Measurements from ENCODE around the gene LINC00237.

Gene LINC00237

DNA sequence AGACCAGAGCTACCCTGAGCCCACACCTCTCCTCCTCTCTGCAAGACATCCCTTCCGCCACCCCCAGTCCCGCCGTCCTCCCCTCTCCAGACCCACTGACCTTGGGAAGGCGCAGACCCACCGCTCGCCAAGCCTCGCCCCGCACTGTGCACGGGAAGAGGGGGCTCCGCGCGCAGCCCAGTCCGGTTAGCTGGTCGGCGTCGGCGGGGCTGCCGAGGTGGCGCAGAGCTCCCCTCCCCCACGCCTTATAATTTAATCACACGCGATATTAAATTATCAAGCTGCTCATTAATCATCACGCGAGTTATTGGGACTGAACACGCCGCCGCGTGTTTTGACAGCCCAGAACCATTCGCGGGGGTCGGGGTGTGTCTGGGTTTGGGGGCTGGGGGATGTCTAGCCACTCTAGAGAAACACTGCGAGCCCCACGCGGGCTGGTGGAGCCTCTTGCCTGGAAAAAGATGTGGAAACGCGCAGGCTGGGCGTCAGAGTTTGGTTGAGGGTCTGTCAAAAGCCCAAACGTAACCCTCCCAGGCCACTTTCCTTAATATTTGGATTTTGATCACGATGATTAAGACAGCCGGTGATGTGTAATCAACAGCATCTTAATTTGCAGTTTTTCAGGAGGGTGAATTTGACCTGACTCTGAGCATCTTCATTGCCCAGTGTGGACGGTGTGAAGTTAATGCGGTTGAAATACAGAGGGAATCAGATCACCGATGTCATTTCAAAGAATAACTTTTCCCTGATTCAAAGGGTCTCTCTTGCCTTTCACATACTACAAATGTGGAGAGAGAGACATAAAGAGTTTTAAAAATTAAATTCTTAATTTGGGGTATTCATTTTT lies at the start of gene LINC00237:
Gene LINC00237 (minus strand): TSS at position 188 of the 847 bp plus-strand sequence.
- DNase-seq = no peak

DNA sequence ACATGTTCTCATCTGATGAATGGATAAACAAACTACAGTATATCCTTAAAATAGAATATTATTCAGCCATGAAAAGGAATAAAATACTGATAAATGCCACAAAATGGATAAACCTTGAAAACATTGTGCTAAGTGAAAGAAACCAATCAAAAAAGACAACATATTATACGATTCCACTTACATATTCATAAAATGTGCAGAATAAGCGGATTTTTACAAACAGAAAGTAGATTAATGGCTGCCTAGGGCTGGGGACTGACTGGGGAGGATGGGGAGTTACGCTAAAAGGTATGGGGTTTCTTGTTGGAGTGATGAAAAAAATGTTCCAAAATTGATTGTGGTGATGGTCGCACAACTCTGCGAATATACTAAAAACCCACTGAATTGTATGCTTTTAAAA lies 49.1 kb upstream of the LINC00237 start:
- DNase-seq = no peak

DNA sequence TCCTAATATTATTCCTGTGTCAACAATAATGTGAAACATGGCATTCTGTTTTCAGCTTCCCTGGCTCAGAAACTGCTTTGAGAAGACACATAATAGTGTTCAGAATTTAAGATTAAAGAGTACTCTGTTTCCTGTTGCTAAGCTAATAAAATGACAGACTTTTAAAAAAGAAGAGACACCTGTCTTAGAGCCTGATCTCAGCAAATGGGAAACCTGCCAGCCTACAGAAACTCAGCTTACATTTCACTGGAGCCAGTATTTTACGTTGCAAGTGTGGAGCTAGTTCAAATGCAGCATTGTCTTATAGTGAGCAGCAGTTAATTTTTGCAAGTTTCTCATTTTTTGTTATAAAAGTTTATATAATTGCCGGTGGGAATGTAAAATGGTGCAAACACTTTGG lies 48.5 kb upstream of the LINC00237 start:
- no peak for DNase-seq

DNA sequence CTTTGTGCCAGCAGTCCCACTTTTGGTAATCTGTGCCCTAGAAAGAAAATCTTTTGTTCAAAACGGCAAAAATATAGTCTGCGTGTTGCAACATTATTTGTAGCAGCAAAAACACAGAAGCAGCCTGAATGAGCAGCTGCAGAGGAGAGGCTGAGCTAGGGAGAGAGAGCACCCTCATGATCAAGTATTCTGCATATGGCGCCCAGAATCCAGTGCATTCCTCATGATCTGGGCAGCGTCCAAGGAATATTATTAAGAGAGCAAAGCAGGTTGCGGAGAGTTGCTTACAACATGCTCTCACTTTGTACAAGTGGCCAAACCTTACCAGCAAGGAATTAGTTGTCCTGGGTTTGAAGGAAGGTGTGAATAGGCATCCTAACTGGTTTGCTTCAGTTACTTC lies 45.6 kb upstream of the LINC00237 start:
- no peak for DNase-seq

DNA sequence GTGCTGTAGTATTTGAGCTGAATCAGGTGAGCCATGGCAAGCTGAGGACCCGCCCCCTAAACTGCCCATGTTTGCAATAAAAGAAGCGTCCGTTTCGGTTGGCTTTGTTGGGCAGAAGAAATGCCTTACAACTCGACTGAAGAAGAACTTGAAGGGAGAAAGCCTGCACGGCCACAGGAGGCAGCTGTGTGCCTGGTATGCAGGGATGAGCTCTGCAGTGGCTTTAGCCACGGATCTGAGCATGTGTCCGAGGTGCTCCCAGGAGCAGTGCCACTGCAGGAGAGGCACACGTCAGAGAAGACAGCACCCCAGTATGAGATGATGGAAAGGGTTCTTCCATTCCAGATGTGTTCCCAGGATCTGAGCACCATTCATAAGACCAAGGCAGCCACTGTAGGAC lies 43.2 kb upstream of the LINC00237 start:
- DNase-seq = no peak

DNA sequence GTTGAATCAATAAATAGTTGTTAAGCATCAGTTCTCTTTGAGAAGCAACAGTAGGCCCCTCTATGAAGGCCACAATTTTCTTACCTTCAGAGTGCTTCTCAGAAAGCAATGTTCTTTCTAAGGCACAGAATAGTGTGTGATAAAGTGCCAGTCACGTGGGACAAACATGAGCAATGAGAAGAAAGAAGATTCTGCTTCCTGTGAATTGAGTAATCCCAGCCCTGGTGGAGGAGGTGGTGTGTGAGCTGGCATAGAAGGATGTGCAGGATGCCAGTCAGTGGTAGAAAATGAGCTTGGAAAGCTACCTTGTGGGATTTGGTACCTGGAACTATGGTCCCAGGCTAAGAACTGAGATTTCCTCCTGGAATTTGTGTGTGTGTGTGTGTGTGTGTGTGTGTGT lies 41.4 kb upstream of the LINC00237 start:
- DNase-seq = no peak

DNA sequence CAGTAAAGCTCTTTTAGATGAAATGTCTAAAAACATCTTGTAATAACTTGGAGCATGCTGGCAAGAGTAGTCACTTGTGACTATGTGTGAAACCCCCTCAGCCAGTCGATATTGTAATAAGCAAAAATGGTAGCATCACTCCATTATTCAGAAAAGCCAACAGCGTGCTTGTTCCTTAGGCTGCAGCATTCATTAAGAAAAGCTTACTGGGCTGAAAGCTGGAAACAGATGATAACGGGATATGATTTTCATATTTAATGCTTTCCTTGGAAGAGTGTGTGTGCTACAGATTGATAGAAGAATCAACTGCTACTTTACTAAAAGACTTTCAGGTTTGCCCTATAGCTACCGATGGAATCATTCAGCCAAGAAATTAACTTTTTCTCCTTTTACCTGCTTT lies 40.1 kb upstream of the LINC00237 start:
- DNase-seq = no peak

DNA sequence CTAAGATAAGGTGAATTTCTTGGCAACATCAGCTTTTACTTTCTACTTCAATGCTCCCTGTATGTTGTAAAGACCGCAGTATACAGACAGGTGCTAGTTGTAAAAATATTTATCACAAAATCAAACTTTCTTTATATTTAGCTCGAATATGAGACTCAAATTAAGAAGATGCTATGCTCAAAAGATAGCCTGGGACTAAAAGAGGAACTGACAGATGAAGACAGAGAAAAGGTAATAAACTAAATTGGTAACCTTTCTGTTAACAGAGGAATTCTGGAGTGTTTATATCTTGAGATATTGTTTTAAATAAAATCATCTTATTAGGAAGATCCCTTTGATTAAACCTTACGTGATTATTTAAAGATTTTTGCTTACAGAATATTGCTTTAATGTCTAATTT lies 39.3 kb upstream of the LINC00237 start:
- no peak for DNase-seq

DNA sequence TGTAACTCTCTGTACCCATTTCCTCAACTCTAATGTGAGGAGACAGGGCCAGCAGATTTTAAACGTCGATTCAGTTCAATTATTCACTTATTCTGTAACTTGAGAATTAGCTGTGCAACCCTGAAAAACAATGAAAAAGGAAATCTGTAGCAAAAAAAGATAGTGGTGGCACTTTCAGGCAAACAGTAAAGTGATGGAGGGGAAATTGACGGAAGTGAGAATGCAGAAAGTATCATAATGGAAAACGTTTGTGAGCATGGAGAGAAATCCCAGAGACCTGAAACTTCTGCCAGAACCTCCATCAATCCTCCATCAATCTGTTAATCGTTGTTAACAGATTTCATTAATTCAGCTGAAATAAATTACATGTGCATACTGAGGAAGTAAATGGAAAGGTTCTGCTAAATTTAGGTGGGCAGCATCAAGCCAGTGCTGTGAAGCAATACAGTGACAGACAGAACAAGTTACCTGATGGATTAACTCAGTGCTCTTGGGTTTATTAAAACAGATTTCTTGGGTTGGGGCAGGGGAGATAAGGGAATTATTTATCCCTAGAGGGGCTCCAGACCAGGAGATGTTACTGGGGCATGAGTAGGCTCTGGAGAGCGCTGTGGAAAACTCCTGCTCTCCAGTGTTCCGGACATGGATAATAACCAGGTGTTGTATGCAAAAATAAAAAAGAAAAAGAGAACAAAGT lies 37.2 kb upstream of the LINC00237 start:
- no peak for DNase-seq

DNA sequence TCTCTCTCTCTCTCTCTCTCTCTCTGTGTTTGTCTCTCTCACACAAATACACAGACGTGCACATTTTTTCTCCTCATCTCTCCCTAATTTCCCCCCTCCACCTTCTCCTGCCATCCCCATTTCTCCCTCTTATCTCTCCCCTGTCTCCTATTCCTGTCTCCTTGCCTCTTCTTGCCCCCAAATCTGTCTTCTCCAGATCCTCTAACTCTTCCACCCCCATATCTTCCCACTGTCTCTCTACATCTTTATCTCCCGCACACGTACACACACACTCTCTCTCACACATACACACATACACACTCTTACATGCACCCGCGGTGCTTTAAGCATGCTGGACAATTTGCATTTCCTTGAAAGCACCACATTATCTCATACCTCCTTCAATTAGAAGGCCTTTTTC lies 35.7 kb upstream of the LINC00237 start:
- DNase-seq = no peak

DNA sequence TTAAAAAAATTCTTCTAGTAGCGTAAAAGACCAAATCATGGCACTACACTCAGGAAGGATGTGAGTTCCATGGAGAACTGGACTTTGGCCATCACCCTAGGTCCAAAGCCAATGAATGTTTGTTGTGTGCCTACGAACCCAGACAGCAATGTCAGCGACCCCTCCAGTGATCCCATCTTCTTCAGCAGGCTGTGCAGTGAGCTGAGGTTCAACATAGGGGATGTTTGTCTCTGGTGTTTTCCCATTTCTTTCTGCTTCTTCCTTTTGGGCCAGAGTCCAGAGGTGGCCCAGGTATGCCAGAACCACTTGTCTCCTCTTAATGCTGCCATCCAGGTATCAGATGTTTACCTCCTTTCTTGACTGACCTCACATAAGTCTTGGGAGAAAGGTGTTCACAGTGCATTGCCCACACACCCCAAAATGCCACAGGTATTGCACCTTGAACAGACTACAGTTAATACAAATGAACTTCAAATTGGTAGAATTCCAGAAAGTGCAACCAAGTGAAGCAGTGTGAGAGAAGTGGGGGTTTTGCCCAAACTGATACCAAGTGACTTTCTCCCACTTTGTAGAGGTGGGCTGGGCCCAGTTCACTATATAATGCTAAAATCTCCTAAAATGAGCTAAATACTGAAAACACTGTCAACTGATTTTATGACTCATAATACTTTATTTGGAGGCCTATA lies 33.9 kb upstream of the LINC00237 start:
- no peak for DNase-seq

DNA sequence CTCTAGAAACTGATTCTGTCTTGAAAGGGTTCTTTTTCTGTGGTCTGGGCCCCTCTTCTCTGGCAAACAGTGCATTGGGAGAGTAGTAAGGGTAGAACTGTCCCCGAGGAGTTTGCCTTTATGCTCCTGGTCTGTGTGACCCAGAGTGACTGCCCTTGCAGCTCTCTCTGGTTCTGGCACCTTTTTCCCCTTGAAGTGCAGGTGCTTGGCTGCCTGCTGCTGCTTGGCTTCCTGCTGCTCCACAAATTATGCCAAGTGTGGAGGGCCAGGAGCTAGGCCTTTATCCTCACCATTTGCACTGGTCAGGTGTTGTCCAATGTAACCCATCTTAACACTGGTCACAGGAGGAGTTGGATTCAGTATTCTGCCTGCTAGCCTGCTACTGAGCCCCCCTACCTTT lies 30.9 kb upstream of the LINC00237 start:
- DNase-seq = no peak

DNA sequence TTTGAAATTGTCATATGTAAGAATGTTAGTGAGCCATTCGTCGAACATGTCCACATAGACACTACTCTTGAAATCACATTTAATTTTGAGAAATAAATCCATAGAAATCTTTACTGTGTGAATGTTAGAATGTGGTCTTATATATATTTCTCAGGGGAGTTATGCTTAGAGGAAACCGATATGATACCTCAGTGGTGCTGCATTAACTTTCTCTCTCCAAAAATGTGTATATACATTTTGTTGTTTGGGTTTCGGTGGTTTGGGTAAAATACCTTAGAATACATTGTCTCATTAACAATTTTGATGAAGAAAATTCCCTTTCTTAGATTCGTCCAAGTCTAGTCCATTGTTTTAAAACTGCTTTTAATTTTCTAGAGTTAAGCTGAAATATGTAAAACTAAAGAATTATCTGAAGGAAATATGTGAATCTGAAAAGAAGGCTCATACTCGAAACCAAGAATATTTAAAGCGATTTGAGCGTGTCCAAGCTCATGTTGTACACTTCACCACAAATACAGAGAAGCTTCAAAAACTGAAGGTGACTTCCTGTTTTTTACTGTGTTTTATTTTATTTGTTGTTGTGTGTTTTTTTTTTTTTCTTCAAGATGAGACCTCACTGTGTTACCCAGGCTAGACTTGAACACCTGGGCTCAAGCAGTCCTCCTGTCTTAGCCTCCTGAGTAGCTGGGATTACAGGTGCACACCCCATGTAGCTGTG lies 30.0 kb upstream of the LINC00237 start:
- no peak for DNase-seq

DNA sequence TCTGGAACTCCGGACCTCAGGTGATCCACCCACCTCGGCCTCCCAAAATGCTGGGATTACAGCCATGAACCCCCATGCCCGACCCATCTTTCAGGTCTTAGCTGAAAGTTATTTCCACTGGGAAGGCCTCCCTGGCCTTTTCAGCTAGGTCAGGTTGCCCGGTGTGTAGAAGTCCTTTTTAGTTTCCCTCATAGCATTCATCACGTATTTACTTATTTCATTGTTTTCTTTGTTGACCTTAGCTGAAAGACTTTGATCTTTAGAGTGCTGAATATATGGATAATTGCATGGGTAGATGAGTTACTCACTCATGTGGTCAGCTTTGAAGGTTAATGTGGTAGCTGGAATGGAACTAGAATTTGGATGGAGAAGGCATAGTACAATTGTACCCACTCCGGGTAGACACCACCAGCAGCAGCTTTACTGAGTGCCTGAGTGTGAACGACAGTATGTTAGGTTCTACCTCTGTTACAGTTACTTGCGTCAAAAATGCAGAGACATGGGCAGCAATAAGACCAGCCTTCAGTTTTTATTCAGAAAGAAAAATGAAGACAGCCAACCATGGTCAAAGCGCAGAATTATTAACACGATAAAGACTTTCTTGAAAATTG lies 28.8 kb upstream of the LINC00237 start:
- DNase-seq = no peak

DNA sequence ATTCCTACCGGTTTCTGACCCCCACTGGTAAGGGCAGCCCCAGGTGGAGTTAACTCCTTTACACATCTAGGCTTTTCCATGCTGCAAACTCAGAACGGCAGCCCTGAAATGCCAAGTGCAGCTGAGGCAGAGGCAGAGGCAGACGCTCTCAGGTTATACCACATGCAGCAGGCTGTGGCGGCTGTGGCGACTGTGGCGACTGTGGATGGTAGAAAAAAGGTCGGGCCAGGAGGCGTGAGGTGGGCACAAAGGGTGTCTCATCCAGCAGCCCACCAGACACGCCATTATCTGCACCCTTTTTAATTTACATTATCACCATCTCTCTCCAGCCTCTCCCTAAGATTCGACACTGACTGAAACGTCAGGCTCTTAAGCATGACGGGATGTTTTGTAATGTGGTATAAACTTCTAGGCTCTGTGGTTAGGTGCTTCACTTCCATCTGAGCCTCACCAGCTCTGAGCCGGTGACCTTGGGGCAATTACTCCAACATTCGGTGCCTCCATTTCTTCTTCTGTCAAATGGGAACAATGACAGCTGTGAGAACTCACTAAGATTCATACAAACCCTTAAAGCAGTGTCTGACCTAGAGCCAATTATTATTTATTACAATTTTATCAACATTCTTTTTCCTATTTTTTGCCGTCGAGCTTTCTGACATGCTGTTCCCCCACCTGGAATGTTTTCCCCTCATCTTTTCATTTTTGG lies 27.9 kb upstream of the LINC00237 start:
- DNase-seq = no peak

DNA sequence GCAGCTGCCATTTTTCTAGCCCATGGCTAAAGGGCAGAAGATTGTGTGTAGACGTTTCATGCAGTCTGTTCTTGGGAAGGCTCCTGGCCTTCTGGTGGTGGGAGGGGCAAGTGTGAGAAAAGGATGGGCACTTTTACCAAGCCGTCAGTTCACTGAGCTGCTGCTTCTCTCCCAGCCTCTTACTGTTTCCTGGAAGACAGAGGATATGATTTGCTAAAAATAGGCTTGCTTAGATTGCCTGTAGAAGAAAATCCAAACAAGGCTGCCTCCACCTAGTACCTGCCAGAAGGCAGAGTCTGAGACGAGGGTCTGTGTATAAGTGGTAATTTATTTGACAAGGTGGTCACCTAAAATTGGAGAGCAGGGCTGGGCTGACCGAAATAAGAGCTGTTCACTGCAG lies 27.2 kb upstream of the LINC00237 start:
- DNase-seq = no peak

DNA sequence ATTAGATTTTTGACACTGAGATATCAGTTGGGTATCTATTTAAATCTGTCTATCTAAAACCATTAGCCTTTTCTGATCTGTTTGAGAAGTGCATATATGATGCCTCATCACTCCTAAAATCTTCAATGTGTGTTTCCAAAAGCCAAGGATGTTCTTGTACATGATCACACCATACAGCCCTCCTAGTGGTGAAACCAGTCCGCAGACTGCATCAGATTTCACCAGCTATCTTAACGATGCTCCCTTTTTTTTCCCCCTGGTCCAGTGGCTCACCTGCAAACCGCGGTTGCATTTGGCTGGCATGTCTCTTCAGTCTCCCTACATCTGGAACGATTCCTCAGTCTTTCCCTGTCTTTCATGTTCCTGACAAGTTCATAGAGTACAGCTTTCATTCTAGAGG lies 23.7 kb upstream of the LINC00237 start:
- DNase-seq = no peak

DNA sequence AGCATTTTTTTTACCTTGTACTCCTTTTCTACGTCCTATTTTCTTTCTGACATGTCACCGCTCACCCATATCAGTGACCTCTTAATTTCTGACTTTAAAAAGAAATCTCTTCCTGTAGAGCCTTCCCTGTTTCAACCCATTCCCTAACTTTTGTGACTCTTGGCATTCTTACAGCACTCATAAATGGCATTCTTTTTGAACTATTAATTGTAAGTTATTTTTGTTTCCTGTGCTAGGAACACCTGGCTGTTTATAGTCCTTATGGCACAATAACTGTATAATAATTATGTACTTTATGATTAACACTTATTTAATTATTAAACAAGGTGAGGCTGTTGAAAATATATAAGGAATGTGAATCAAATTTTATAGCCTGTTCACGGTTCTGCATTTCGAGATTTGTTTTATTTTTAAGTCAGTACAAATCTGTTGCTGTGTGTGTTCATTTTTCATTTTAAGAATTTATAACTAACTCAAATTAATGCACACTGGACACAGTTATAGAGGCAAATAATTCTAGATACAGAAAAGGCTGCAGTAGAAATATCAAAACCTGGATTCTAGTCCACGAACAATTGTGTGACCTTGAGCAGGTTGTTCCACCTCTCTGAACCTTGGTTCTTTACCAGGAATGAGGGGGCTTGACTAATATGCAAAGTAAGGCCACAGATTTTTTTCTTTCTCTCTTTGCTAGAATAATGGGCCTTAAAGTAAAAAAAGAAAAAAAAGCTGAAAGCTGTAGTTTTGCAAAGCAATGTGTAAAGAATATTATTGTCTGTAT lies 21.2 kb upstream of the LINC00237 start:
- DNase-seq = no peak

DNA sequence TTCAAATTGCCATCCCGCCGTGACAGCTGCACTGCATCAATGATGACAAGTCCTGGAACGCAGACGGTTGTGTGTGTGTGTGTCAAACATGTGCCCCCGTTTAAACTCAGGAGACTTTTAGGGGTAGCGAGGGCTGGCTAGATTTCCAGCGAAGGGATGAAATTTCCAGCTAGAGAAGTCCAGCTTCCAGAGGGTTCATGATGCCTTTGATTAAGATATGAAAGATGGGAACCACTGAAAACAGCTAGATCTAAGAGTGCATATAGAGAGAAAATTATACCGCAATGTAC lies 20.4 kb upstream of the LINC00237 start:
- peak in 1 of 2 experiments; percentile 52 for DNase-seq

DNA sequence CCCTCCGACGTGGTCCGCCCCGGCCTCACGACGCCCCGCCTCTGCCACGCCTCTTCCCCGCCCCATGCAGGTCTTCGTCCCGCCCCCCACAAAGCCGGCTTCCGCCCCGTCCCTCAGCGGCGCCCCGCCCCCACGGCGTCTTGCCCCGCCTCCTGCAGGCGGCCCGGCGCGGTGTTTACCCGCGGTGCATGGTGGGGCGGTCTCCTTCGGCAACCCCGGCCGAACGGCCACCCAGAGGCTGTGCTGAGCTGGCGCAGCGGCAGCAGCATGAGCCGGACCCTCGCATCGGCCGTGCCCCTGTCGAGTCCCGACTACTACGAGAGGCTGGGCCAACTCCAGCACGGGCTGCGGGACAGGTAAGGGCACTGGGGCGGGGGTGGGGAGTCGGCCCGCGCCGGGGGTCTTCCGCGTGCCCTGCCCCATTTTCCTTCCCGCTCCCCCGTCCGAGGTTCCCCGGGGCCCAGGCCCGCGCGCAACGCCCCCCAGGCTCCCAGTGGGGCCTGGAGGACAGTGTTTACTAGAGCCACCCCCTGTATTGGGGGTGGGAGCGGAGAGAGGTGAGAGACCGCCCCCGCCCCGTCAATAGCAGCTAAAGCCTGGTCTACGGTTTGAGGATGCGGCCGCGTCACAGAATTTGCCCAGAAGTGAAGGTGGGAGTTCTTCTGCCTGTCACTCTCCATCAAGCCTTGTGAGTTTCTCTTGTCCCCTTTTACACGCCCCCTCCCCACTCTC lies 19.9 kb upstream of the LINC00237 start, which contains the start of gene KIZ:
Gene KIZ (plus strand): TSS at position 234 of the 732 bp plus-strand sequence. CDS start 34 bp downstream, at position 268.
- peak; percentile 84 to 93 for DNase-seq
